Measurements from ENCODE around the gene CIRBP. TPM values are rescaled to one million over a fixed set of nuclear protein-coding genes. Genes with fewer than 3 reads are reported as not detected.

Gene CIRBP
- total and polyA plus RNA-seq, 2 donors (not counting 1 experiment from before 2014, with no cell fraction given) = 643 to 1,164 TPM

- no peak overlapping the region for H3K27ac ChIP-seq (ENCODE audit: low read length in 2 of 2)
- H3K4me3 Mint-ChIP-seq = no peak overlapping the region
- no peak overlapping the region for H3K4me2 ChIP-seq (replicated peaks; ENCODE audit: low read depth, low read length, poor library complexity, severe bottlenecking)
- peaks cover 0 to 12% (median 0%) of the 10 kb centered on the region in 3 donors for H3K9me3 ChIP-seq (ENCODE audit: control extremely low read depth in 1 of 3, control insufficient read depth in 2 of 3, insufficient read depth in 1 of 3, low read length in 2 of 3)
- peaks cover 12% of the 10 kb centered on the region for H3K4me1 Mint-ChIP-seq
- no peak overlapping the region for H2AFZ ChIP-seq (ENCODE audit: insufficient read depth, low read depth, low read length, poor library complexity, severe bottlenecking)
- intact Hi-C loops (cut with micrococcal nuclease) = no loop called here
- H3K4me3 ChIP-seq (ENCODE audit: control extremely low read depth in 1 of 5, extremely low read depth in 1 of 5, insufficient read depth in 1 of 5, low read depth in 2 of 5, low read length in 4 of 5) = no peak overlapping the region
- POLR2A ChIA-PET = no interaction called here
- H3K9me3 Mint-ChIP-seq (ENCODE audit: insufficient read depth) = no peaks in the 10 kb centered on the region
- H3K4me1 ChIP-seq (ENCODE audit: control insufficient read depth in 2 of 2, insufficient read depth in 2 of 2, low read length in 2 of 2) = peaks cover 16 to 29% of the 10 kb centered on the region in 2 donors
- DNase-seq (no peak), ATAC-seq (ENCODE audit: low read depth) (no peak)
- H4K20me1 ChIP-seq (ENCODE audit: control insufficient read depth, insufficient read depth, low read length, poor library complexity, severe bottlenecking) = no peaks in the 10 kb centered on the region
- no peaks in the 10 kb centered on the region for H3K79me2 ChIP-seq (ENCODE audit: control insufficient read depth, insufficient read depth, low read length)
- no peak overlapping the region for H3K27ac Mint-ChIP-seq
- CTCF ChIA-PET = no interaction called here
- peaks cover 0 to 83% (median 25%) of the 10 kb centered on the region in 4 experiments for H3K27me3 ChIP-seq (replicated peaks in 1 of 4; ENCODE audit: control extremely low read depth in 1 of 4, control insufficient read depth in 3 of 4, insufficient read depth in 4 of 4, low read length in 3 of 4)
- H3K27me3 Mint-ChIP-seq = peaks cover 23% of the 10 kb centered on the region
- no peaks in the 10 kb centered on the region for H3K36me3 ChIP-seq (replicated peaks in 1 of 2; ENCODE audit: control extremely low read depth in 1 of 2, control insufficient read depth in 1 of 2, extremely low read depth in 1 of 2, insufficient read depth in 2 of 2, low read length in 1 of 2)
- 90% methylated on average over 24 of the region's 24 CpGs for WGBS (ENCODE audit: insufficient coverage)
- TF ChIP-seq EZH2 (IDR thresholded peaks at IDR 0.05; ENCODE audit: borderline replicate concordance, insufficient read depth, low read depth, low read length, poor library complexity, severe bottlenecking) = no peak
- no peak for TF ChIP-seq CTCF (IDR thresholded peaks at IDR 0.05)
- H3K9ac ChIP-seq (ENCODE audit: low read length) = no peak overlapping the region
These were observed 21.1 kb downstream of the CIRBP start for GRCh38 chr19:1290196-1290702.
